Hepatocyte (in vitro differentiated cells): ENCODE data around the gene OSR1. TPM values are rescaled to one million over a fixed set of nuclear protein-coding genes. Genes with fewer than 3 reads are reported as not detected.
A peak's percentile ranks its signal among the peaks of the same experiment; 100 is the strongest.
"Not testable (repeated sequence)": the region's sequence is repeated elsewhere in the genome, so short reads cannot be mapped to it uniquely, and the experiment has no call there.

Experiments used
- DNase-seq: peaks from one replicate; pipeline ENCODE4 v3.0.0-alpha.2; 2016; ENCODE audit warnings: low spot score
- H2AFZ ChIP-seq: fragments of 200-600 bp; sonication (generic); 2 replicates; pipeline ENCODE4 v1.6.0; 2016; ENCODE audit warnings: antibody characterized with exemption, mild to moderate bottlenecking
- H3K27ac ChIP-seq: fragments of 200-600 bp; sonication (generic); 2 replicates; pipeline ENCODE4 v1.5.1; 2016; ENCODE audit warnings: mild to moderate bottlenecking
- H3K27me3 ChIP-seq: fragments of 200-600 bp; sonication (generic); 2 replicates; pipeline ENCODE4 v1.6.1; 2016
- H3K36me3 ChIP-seq: fragments of 200-600 bp; sonication (generic); replicated peaks from 2 replicates; pipeline ENCODE4 v1.5.1; 2016; ENCODE audit warnings: low read depth; ENCODE audit not compliant: insufficient read depth
- H3K4me1 ChIP-seq: fragments of 200-600 bp; sonication (generic); 2 replicates; pipeline ENCODE4 v1.5.1; 2016; ENCODE audit warnings: mild to moderate bottlenecking, moderate library complexity; ENCODE audit not compliant: insufficient read depth
- H3K4me2 ChIP-seq: fragments of 200-600 bp; sonication (generic); 2 replicates; pipeline ENCODE4 v1.6.0; 2016
- H3K4me3 ChIP-seq: fragments of 200-600 bp; sonication (generic); 2 replicates; pipeline ENCODE4 v1.5.1; 2016; ENCODE audit warnings: mild to moderate bottlenecking
- H3K79me2 ChIP-seq: fragments of 200-600 bp; sonication (generic); 2 replicates; pipeline ENCODE4 v1.6.0; 2017; ENCODE audit warnings: mild to moderate bottlenecking
- H3K9me2 ChIP-seq: fragments of 200-600 bp; sonication (generic); replicated peaks from 2 replicates; pipeline ENCODE4 v1.6.0; 2017; ENCODE audit warnings: mild to moderate bottlenecking; ENCODE audit not compliant: insufficient read depth
- H3K9me3 ChIP-seq: fragments of 200-600 bp; sonication (generic); 2 replicates; pipeline ENCODE4 v1.5.1; 2016; ENCODE audit warnings: low read depth, mild to moderate bottlenecking
- H4K20me1 ChIP-seq: fragments of 200-600 bp; sonication (generic); 2 replicates; pipeline ENCODE4 v1.6.0; 2016; ENCODE audit warnings: mild to moderate bottlenecking; ENCODE audit not compliant: insufficient read depth, poor library complexity, severe bottlenecking
- EZH2 ChIP-seq: fragments of 200-600 bp; sonication (generic); IDR thresholded peaks from 2 replicates; pipeline ENCODE4 v1.6.1; 2016; ENCODE audit warnings: antibody characterized with exemption, mild to moderate bottlenecking, borderline replicate concordance
- EZH2phosphoT487 ChIP-seq: fragments of 200-600 bp; sonication (generic); IDR thresholded peaks from one replicate; pipeline ENCODE4 v1.6.1; 2018; ENCODE audit warnings: antibody characterized with exemption, mild to moderate bottlenecking, low read depth, moderate library complexity; ENCODE audit not compliant: unreplicated experiment, severe bottlenecking
- WGBS: methylation state at CpG from one replicate; pipeline ENCODE4 v1.1.6; 2016; ENCODE audit warnings: low lambda C conversion rate; ENCODE audit errors: missing lambda C conversion rate; 5-methylcytosine and 5-hydroxymethylcytosine counted together
- microRNA-seq: library from miRNA; unstranded; fragments of <30 nt; microRNA quantifications from one replicate; pipeline ENCODE4, GENCODE V29; 2017
- polyA plus RNA-seq: library from polyadenylated mRNA; unstranded; fragments of >200 nt; fragmentation: Nextera tagmentation; extraction: Ambion mirVana; gene quantifications from 2 replicates; pipeline ENCODE4 v1.2.1, GENCODE V29; 2016
- small RNA-seq: library from RNA; depleted of rRNA; stranded (forward); fragments of <200 nt; gene quantifications from one replicate; pipeline ENCODE3, GENCODE V24; 2014
- total RNA-seq: library from RNA; depleted of rRNA; stranded (reverse); fragments of >200 nt; gene quantifications from 2 replicates; pipeline ENCODE4 v1.2.3, GENCODE V29; 2014
- TF ChIP-seq, protein P1 (sequence below): fragments of 200-600 bp; sonication (generic); IDR thresholded peaks from 2 replicates; pipeline ENCODE4 v1.5.1; 2016; ENCODE audit warnings: antibody characterized with exemption, mild to moderate bottlenecking; ENCODE audit not compliant: poor library complexity

Gene OSR1
- total and polyA plus RNA-seq, 2 experiments from 2014 or later, result 19.8 to 45.7 TPM

GRCh38 chr2:19312949-19313348 lies 45.5 kb downstream of the OSR1 start:
- no peaks in the 10 kb centered on the region for H3K27me3 ChIP-seq
- H3K27ac ChIP-seq, result no peak overlapping the region
- peak; percentile 31 for DNase-seq

GRCh38 chr2:19306065-19306464 lies 52.4 kb downstream of the OSR1 start:
- H3K4me3 ChIP-seq, DNase-seq, H2AFZ ChIP-seq, H3K9me3 ChIP-seq, H3K9me2 ChIP-seq, H4K20me1 ChIP-seq, H3K27me3 ChIP-seq, H3K4me2 ChIP-seq, H3K79me2 ChIP-seq, H3K36me3 ChIP-seq: not testable (repeated sequence)
- Histone ChIP-seq H3K27ac (peak overlapping the region; percentile 49), H3K4me1 (peaks cover 11% of the 10 kb centered on the region)
- 80% methylated on average over 16 of the region's 18 CpGs for WGBS

More at GRCh38 chr2:19312949-19313348, 45.5 kb downstream of the OSR1 start:
- H3K9me2 ChIP-seq, result no peaks in the 10 kb centered on the region
- no peaks in the 10 kb centered on the region for H3K36me3 ChIP-seq
- H3K79me2 ChIP-seq, result no peaks in the 10 kb centered on the region
- H3K4me1 ChIP-seq, result no peaks in the 10 kb centered on the region
- no peak overlapping the region for H3K4me2 ChIP-seq
- no peak overlapping the region for H2AFZ ChIP-seq
- no peaks in the 10 kb centered on the region for H4K20me1 ChIP-seq
- no peaks in the 10 kb centered on the region for H3K9me3 ChIP-seq
- TF ChIP-seq, protein P1, sequence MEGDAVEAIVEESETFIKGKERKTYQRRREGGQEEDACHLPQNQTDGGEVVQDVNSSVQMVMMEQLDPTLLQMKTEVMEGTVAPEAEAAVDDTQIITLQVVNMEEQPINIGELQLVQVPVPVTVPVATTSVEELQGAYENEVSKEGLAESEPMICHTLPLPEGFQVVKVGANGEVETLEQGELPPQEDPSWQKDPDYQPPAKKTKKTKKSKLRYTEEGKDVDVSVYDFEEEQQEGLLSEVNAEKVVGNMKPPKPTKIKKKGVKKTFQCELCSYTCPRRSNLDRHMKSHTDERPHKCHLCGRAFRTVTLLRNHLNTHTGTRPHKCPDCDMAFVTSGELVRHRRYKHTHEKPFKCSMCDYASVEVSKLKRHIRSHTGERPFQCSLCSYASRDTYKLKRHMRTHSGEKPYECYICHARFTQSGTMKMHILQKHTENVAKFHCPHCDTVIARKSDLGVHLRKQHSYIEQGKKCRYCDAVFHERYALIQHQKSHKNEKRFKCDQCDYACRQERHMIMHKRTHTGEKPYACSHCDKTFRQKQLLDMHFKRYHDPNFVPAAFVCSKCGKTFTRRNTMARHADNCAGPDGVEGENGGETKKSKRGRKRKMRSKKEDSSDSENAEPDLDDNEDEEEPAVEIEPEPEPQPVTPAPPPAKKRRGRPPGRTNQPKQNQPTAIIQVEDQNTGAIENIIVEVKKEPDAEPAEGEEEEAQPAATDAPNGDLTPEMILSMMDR, result peak; percentile 28
- no peak for TF ChIP-seq EZH2
- H3K4me3 ChIP-seq, result no peak overlapping the region

DNA sequence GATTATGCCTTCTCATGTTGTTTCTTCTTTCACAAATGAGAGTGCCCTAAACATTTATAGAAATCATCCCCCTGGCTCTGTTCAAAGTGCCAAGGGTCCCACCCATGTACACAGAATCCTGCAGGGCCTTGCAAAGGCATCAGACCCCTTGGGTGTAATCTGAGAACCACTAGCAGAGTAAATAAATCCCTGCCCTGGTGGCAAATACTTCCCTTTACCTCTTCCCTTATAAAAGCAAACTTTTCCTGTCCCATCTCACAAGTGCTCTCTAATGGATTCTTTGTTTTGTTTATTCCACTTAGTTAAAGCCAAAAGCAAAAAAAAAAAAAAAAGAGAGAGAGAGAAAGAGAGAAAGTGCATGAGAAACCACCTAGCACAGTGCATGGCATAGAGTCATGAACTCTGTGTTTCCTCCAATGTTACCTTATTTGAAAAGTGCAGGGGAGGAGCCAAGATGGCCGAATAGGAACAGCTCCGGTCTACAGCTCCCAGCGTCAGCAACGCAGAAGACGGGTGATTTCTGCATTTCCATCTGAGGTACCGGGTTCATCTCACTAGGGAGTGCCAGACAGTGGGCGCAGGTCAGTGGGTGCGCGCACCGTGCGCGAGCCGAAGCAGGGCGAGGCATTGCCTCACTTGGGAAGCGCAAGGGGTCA lies 52.9 kb downstream of the OSR1 start:
- not testable (repeated sequence) for H3K36me3 ChIP-seq, H3K79me2 ChIP-seq, H3K4me3 ChIP-seq, H4K20me1 ChIP-seq, H3K27me3 ChIP-seq, H3K9me2 ChIP-seq, H3K4me2 ChIP-seq, H3K9me3 ChIP-seq
- DNase-seq, result peak; percentile 10
- Histone ChIP-seq H2AFZ (peak overlapping the region; percentile 43), H3K4me1 (peaks cover 11% of the 10 kb centered on the region), H3K27ac (peak overlapping the region; percentile 49)
- WGBS, result 88% methylated on average over 15 of the region's 15 CpGs

- 65% methylated on average over 4 of the region's 4 CpGs for WGBS
- Histone ChIP-seq H3K27me3 (no peaks in the 10 kb centered on the region), H3K4me3 (no peak overlapping the region), H2AFZ (no peak overlapping the region), H3K36me3 (no peaks in the 10 kb centered on the region), H3K4me1 (peaks cover 19% of the 10 kb centered on the region), H4K20me1 (no peaks in the 10 kb centered on the region), H3K79me2 (no peaks in the 10 kb centered on the region), H3K9me3 (no peaks in the 10 kb centered on the region), H3K9me2 (no peaks in the 10 kb centered on the region), H3K4me2 (no peak overlapping the region), H3K27ac (no peak overlapping the region)
- DNase-seq, result no peak
- no peak for TF ChIP-seq EZH2
- TF ChIP-seq EZH2phosphoT487, result no peak
- TF ChIP-seq, protein P1, result no peak
Observed at GRCh38 chr2:19301706-19302105, 56.7 kb downstream of the OSR1 start.

Small RNA genes within 50 kb of the gene (microRNA-seq; reads per million reads assigned to microRNA genes)
- gene MIR4757, result 5.4 reads per million, percentile 11 among the genes with 10 or more reads in this experiment

Small RNA genes within 50 kb of the gene (small RNA-seq; reads per million reads assigned to genes)
- not detected for gene MIR4757
